Measurements from ENCODE around the gene CD274.
"Not testable (repeated sequence)": the region's sequence is repeated elsewhere in the genome, so short reads cannot be mapped to it uniquely, and the experiment has no call there.

CD274 gene

GRCh38 chr9:5428794-5429528 lies 21.4 kb upstream of the CD274 start:
- no peaks in the 10 kb centered on the region for H3K9me3 ChIP-seq

DNA sequence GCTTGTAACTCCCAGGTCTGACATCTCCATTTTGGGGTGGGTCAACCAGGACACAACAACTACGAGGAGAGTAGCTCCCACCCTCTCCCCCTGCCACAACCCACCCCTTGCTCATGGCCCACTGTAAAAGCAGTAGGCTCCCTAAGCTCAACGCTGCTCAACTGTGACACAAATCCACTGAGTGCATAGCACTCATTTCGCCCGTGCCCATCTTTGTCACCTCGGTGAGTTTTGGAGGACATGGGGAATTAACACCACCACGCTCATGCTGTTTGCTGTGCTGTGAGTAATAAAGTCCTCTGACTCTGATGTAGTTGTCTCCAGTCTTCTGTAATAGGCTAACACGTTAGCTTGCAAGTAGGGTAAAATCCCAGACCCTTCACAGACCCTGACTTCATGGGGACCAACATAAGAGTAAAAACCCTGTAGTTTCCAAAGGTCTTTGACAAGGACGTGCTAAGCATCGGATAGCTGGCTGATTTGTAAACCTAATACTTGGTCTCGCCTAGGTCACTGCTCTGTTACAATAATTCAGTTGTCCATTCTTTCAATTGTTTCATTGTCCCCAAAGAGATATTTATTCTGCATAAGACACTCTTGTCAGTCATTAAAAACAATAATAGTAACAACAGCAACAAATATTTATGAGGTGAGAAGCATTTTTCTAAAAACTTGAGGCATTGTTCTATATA lies 20.3 kb upstream of the CD274 start:
- Histone ChIP-seq H3K27ac (no peak overlapping the region), H3K4me3 (ENCODE audit: low read depth in 1 of 2, low read length in 1 of 2) (no peak overlapping the region), H3K4me1 (ENCODE audit: control insufficient read depth in 1 of 2, insufficient read depth in 1 of 2, low read depth in 1 of 2, low read length in 1 of 2) (no peaks in the 10 kb centered on the region), H3K27me3 (no peaks in the 10 kb centered on the region), H3K9me3 (no peaks in the 10 kb centered on the region), H3K36me3 (peaks cover 6% of the 10 kb centered on the region)
- TF ChIP-seq, protein P1, sequence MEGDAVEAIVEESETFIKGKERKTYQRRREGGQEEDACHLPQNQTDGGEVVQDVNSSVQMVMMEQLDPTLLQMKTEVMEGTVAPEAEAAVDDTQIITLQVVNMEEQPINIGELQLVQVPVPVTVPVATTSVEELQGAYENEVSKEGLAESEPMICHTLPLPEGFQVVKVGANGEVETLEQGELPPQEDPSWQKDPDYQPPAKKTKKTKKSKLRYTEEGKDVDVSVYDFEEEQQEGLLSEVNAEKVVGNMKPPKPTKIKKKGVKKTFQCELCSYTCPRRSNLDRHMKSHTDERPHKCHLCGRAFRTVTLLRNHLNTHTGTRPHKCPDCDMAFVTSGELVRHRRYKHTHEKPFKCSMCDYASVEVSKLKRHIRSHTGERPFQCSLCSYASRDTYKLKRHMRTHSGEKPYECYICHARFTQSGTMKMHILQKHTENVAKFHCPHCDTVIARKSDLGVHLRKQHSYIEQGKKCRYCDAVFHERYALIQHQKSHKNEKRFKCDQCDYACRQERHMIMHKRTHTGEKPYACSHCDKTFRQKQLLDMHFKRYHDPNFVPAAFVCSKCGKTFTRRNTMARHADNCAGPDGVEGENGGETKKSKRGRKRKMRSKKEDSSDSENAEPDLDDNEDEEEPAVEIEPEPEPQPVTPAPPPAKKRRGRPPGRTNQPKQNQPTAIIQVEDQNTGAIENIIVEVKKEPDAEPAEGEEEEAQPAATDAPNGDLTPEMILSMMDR (IDR thresholded peaks at IDR 0.05), result no peak

More at GRCh38 chr9:5428794-5429528, 21.4 kb upstream of the CD274 start:
- Histone ChIP-seq H3K4me3 (ENCODE audit: low read depth in 1 of 2, low read length in 1 of 2) (no peak overlapping the region), H3K27ac (no peak overlapping the region), H3K36me3 (peaks cover 3% of the 10 kb centered on the region), H3K4me1 (ENCODE audit: control insufficient read depth in 1 of 2, insufficient read depth in 1 of 2, low read depth in 1 of 2, low read length in 1 of 2) (no peaks in the 10 kb centered on the region), H3K27me3 (no peaks in the 10 kb centered on the region)
- TF ChIP-seq, protein P1 (IDR thresholded peaks at IDR 0.05), result no peak

- Histone ChIP-seq H3K27me3 (no peaks in the 10 kb centered on the region), H3K4me1 (ENCODE audit: control insufficient read depth in 1 of 2, insufficient read depth in 1 of 2, low read depth in 1 of 2, low read length in 1 of 2) (no peaks in the 10 kb centered on the region), H3K4me3 (ENCODE audit: low read depth in 1 of 2, low read length in 1 of 2) (no peak overlapping the region), H3K27ac (no peak overlapping the region), H3K9me3 (no peaks in the 10 kb centered on the region), H3K36me3 (peaks cover 6% of the 10 kb centered on the region)
- TF ChIP-seq, protein P1 (IDR thresholded peaks at IDR 0.05), result no peak
Observed at GRCh38 chr9:5430912-5431311, 19.4 kb upstream of the CD274 start.

DNA sequence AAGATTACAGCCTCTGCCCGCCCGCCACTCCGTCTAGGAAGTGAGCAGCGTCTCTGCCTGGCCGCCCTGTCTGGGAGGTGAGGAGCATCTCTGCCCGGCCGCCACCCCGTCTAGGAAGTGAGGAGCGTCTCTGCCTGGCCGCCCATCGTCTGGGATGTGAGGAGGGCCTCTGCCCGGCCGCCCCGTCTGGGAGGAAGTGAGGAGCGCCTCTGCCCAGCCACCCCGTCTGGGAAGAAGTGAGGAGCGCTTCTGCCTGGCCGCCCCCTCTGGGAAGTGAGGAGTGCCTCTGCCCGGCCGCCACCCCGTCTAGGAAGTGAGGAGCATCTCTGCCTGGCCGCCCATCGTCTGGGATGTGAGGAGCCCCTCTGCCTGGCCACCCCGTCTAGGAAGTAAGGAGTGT lies 17.5 kb upstream of the CD274 start:
- not testable (repeated sequence) for H3K27me3 ChIP-seq; H3K4me3 ChIP-seq (ENCODE audit: low read depth in 1 of 2, low read length in 1 of 2); H3K36me3 ChIP-seq; H3K9me3 ChIP-seq; H3K27ac ChIP-seq
- peaks cover 13 to 14% of the 10 kb centered on the region in 2 experiments for H3K4me1 ChIP-seq (ENCODE audit: control insufficient read depth in 1 of 2, insufficient read depth in 1 of 2, low read depth in 1 of 2, low read length in 1 of 2)

- not testable (repeated sequence) for H3K27me3 ChIP-seq; H3K27ac ChIP-seq; H3K4me3 ChIP-seq (ENCODE audit: low read depth in 1 of 2, low read length in 1 of 2); H3K36me3 ChIP-seq; H3K9me3 ChIP-seq
- peaks cover 18 to 19% of the 10 kb centered on the region in 2 experiments for H3K4me1 ChIP-seq (ENCODE audit: control insufficient read depth in 1 of 2, insufficient read depth in 1 of 2, low read depth in 1 of 2, low read length in 1 of 2)
Observed at GRCh38 chr9:5433328-5433727, 17.0 kb upstream of the CD274 start.

DNA sequence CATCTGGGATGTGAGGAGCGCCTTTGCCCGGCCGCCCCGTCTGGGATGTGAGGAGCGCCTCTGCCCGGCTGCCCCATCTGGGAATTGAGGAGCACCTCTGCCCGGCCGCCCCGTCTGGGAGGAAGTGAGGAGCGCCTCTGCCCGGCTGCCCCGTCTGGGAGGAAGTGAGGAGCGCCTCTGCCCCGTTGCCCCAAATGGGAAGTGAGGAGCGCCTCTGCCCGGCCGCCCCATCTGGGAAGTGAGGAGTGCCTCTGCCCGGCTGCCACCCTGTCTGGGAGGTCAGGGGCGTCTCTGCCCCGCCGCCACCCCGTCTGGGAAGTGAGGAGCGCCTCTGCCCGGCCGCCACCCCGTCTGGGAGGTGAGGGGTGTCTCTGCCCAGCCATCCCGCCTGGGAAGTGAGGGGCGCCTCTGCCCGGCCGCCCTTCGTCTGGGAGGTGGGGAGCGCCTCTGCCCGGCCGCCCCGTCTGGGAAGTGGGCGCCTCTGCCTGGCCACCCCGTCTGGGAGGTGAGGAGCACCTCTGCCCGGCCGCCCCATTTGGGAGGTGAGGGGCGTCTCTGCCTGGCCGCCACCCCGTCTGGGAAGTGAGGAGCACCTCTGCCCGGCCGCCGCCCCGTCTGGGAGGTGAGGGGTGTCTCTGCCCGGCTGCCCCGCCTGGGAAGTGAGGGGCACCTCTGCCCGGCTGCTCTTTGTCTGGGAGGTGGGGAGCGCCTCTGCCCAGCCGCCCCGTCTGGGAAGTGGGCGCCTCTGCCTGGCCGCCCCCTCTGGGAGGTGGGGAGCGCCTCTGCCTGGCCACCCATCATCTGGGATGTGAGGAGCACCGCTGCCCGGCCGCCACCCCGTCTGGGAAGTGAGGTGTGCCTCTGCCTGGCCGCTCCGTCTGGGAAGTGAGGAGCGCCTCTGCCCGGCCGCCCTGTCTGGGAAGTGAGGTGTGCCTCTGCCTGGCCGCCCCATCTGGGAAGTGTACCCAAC lies 16.2 kb upstream of the CD274 start:
- H3K36me3 ChIP-seq; H3K9me3 ChIP-seq; H3K27me3 ChIP-seq; H3K27ac ChIP-seq; H3K4me3 ChIP-seq (ENCODE audit: low read depth in 1 of 2, low read length in 1 of 2): not testable (repeated sequence)
- H3K4me1 ChIP-seq (ENCODE audit: control insufficient read depth in 1 of 2, insufficient read depth in 1 of 2, low read depth in 1 of 2, low read length in 1 of 2), result peaks cover 20 to 21% of the 10 kb centered on the region in 2 experiments

Measured in neutrophil (primary cell).